Stimulated activated CD4-positive, alpha-beta T cell treated with anti-CD3 and anti-CD28 coated beads, Interleukin-1b, Interleukin-23, amount 100 ng/mL, for 4 hours (primary cell): ENCODE results near the gene TNK2.
"Not testable (repeated sequence)": the region's sequence is repeated elsewhere in the genome, so short reads cannot be mapped to it uniquely, and the experiment has no call there.

Experiments used
- DNase-seq, 2 donors: peaks; one replicate each; pipeline ENCODE4 v3.0.0-alpha.2; 2020; ENCODE audit warnings: low read depth in 2 of 2

TNK2 gene

GRCh38 chr3:195850857-195851543 is 57.4 kb downstream of the TNK2 start:
- peak; percentile 63 to 88 for DNase-seq

- no peak for DNase-seq
Measured at GRCh38 chr3:195849322-195850074, 58.9 kb downstream of the TNK2 start.

- DNase-seq: no peak
Measured at GRCh38 chr3:195847055-195847950, 61.0 kb downstream of the TNK2 start.

GRCh38 chr3:195845483-195845882 is 62.9 kb downstream of the TNK2 start:
- DNase-seq: no peak

GRCh38 chr3:195844671-195845218 is 63.6 kb downstream of the TNK2 start:
- no peak for DNase-seq

- no peak for DNase-seq
Measured at GRCh38 chr3:195839260-195840010, 68.9 kb downstream of the TNK2 start.

- DNase-seq: no peak
Measured at GRCh38 chr3:195838714-195839113, 69.6 kb downstream of the TNK2 start.

GRCh38 chr3:195836476-195837135 is 71.7 kb downstream of the TNK2 start:
- DNase-seq: no peak

- no peak for DNase-seq
Measured at GRCh38 chr3:195835791-195836190, 72.6 kb downstream of the TNK2 start.

GRCh38 chr3:195834675-195835583 is 73.4 kb downstream of the TNK2 start:
- DNase-seq: no peak

- no peak for DNase-seq
Measured at GRCh38 chr3:195829897-195830254, 78.5 kb downstream of the TNK2 start.

GRCh38 chr3:195828762-195829161 is 79.6 kb downstream of the TNK2 start:
- DNase-seq: no peak

- no peak for DNase-seq
Measured at GRCh38 chr3:195825857-195826804, 82.2 kb downstream of the TNK2 start.

GRCh38 chr3:195825191-195825588 is 83.2 kb downstream of the TNK2 start:
- DNase-seq: no peak

- not testable (repeated sequence) for DNase-seq
Measured at GRCh38 chr3:195824425-195825190, 83.7 kb downstream of the TNK2 start.

GRCh38 chr3:195823999-195824398 is 84.4 kb downstream of the TNK2 start:
- DNase-seq: no peak

GRCh38 chr3:195823280-195823679 is 85.1 kb downstream of the TNK2 start:
- DNase-seq: no peak
